B cell (primary cell): ENCODE data around the gene HDDC2. TPM values are rescaled to one million over a fixed set of nuclear protein-coding genes. Genes with fewer than 3 reads are reported as not detected.

Experiments
- ATAC-seq: fragments of 200-7000 bp; cut with Tn5 transposase; one replicate; pipeline ENCODE4 v1.10.0; 2021; ENCODE audit warnings: low read depth, mild to moderate bottlenecking, moderate number of reproducible peaks, moderate library complexity
- CTCF ChIA-PET: fragments of 350-600 bp; sonication (Branson Sonifier 250); formaldehyde crosslinking; loops from one replicate; lab custom pipeline; 2021; ENCODE audit warnings: antibody characterized with exemption, inconsistent platforms; lab: Charles Lee
- POLR2A ChIA-PET: fragments of 350-600 bp; sonication (Branson Sonifier 250); formaldehyde crosslinking; loops from one replicate; lab custom pipeline; 2021; ENCODE audit warnings: antibody characterized with exemption; lab: Charles Lee
- DNase-seq: peaks from one replicate; pipeline ENCODE4 v3.0.0; 2013
- H2AFZ ChIP-seq: 2 replicates; pipeline ENCODE4 v1.6.1; 2012; ENCODE audit warnings: mild to moderate bottlenecking, low read depth, low read length; ENCODE audit not compliant: insufficient read depth, poor library complexity, severe bottlenecking
- H3K27ac ChIP-seq, 2 donors: 1 replicate in 1 of 2; 2 replicates in 1 of 2; pipeline ENCODE4 v1.5.1; 2012 to 2013; ENCODE audit warnings: low read length in 2 of 2, mild to moderate bottlenecking in 2 of 2, moderate library complexity in 1 of 2
- H3K27me3 ChIP-seq, 4 experiments: fragments of 200-600 bp in 1 of 4; sonication (generic) in 1 of 4; replicated peaks in 1 of 4; 1 replicate in 2 of 4; 2 replicates in 2 of 4; pipeline versions ENCODE4 v1.6.1 to v1.7.0; 2013 to 2016; ENCODE audit warnings: low read length in 3 of 4, mild to moderate bottlenecking in 2 of 4, mixed read lengths in 1 of 4, moderate library complexity in 1 of 4; ENCODE audit not compliant: insufficient read depth in 4 of 4, control insufficient read depth in 3 of 4; ENCODE audit errors: control extremely low read depth in 1 of 4
- H3K36me3 ChIP-seq, 2 experiments: replicated peaks in 1 of 2; 1 replicate in 1 of 2; 2 replicates in 1 of 2; pipeline versions ENCODE4 v1.6.1 to v1.7.1; 2013; ENCODE audit warnings: low read length in 1 of 2; ENCODE audit not compliant: insufficient read depth in 2 of 2, control insufficient read depth in 1 of 2; ENCODE audit errors: control extremely low read depth in 1 of 2, extremely low read depth in 1 of 2
- H3K4me1 ChIP-seq, 2 donors: fragments of 200-600 bp in 1 of 2; sonication (generic) in 1 of 2; 1 replicate in 1 of 2; 2 replicates in 1 of 2; pipeline versions ENCODE4 v1.5.1 to v1.6.1; 2013 to 2017; ENCODE audit warnings: low read length in 2 of 2; ENCODE audit not compliant: control insufficient read depth in 2 of 2, insufficient read depth in 2 of 2
- H3K4me2 ChIP-seq: replicated peaks from 2 replicates; pipeline ENCODE3; 2012; ENCODE audit warnings: mild to moderate bottlenecking, low read depth, low read length; ENCODE audit not compliant: poor library complexity, severe bottlenecking
- H3K4me3 ChIP-seq, 5 experiments: fragments of 200-600 bp in 1 of 5; sonication (generic) in 1 of 5; 1 replicate in 3 of 5; 2 replicates in 2 of 5; pipeline versions ENCODE4 v1.5.1 to v1.7.0; 2011 to 2016; ENCODE audit warnings: low read length in 4 of 5, mild to moderate bottlenecking in 4 of 5, low read depth in 2 of 5, control low read depth in 1 of 5, moderate library complexity in 1 of 5; ENCODE audit not compliant: insufficient read depth in 1 of 5; ENCODE audit errors: control extremely low read depth in 1 of 5, extremely low read depth in 1 of 5
- H3K79me2 ChIP-seq: fragments of 200-600 bp; sonication (generic); one replicate; pipeline ENCODE4 v1.6.0; 2016; ENCODE audit warnings: low read length; ENCODE audit not compliant: control insufficient read depth, insufficient read depth
- H3K9ac ChIP-seq: fragments of 200-600 bp; sonication (generic); 2 replicates; pipeline ENCODE4 v1.6.1; 2017; ENCODE audit warnings: mild to moderate bottlenecking, low read length, moderate library complexity
- H3K9me3 ChIP-seq, 3 donors: one replicate each; pipeline versions ENCODE4 v1.6.1 to v1.7.1; 2013; ENCODE audit warnings: low read length in 2 of 3; ENCODE audit not compliant: control insufficient read depth in 2 of 3, insufficient read depth in 1 of 3; ENCODE audit errors: control extremely low read depth in 1 of 3
- H4K20me1 ChIP-seq: 2 replicates; pipeline ENCODE4 v1.6.0; 2012; ENCODE audit warnings: mild to moderate bottlenecking, low read length; ENCODE audit not compliant: insufficient read depth, control insufficient read depth, poor library complexity, severe bottlenecking
- H3K27ac Mint-ChIP-seq: one replicate; pipeline ENCODE4 v1.8.0; 2021; ENCODE audit warnings: mixed read lengths
- H3K27me3 Mint-ChIP-seq: one replicate; pipeline ENCODE4 v1.8.0; 2021; ENCODE audit warnings: mixed read lengths
- H3K4me1 Mint-ChIP-seq: one replicate; pipeline ENCODE4 v1.8.0; 2021; ENCODE audit warnings: mixed read lengths
- H3K4me3 Mint-ChIP-seq: one replicate; pipeline ENCODE4 v1.8.0; 2021; ENCODE audit warnings: mixed read lengths
- H3K9me3 Mint-ChIP-seq: one replicate; pipeline ENCODE4 v1.8.0; 2022; ENCODE audit warnings: mixed read lengths; ENCODE audit not compliant: insufficient read depth
- EZH2 ChIP-seq: IDR thresholded peaks from 2 replicates; pipeline ENCODE4 v1.6.1; 2012; ENCODE audit warnings: borderline replicate concordance, low read depth, mild to moderate bottlenecking, moderate library complexity, low read length; ENCODE audit not compliant: insufficient read depth, poor library complexity, severe bottlenecking
- WGBS: methylation state at CpG from one replicate; pipeline ENCODE4 v1.1.5; 2013; ENCODE audit warnings: missing lambda C conversion rate; ENCODE audit not compliant: insufficient coverage; 5-methylcytosine and 5-hydroxymethylcytosine counted together
- intact Hi-C: fragments of 100-400 bp; cut with micrococcal nuclease; formaldehyde crosslinking; loops from one replicate; pipeline ENCODE4 v1.10.0; 2022
- polyA plus RNA-seq: library from polyadenylated mRNA; depleted of rRNA; stranded (reverse); fragments of >200 nt; gene quantifications from 2 replicates; pipeline ENCODE4 v1.2.3, GENCODE V29; 2012
- total RNA-seq, 2 donors: library from RNA; stranded (reverse); fragments of 120-200 nt in 1 of 2; gene quantifications; 1 replicate in 1 of 2; 2 replicates in 1 of 2; pipeline versions ENCODE4 v1.2.3 to v1.2.4, GENCODE V29; 2013 to 2022
- TF ChIP-seq, protein P1 (sequence below): fragments of 200-600 bp; IDR thresholded peaks from one replicate; pipeline ENCODE4 v1.8.0; 2022; ENCODE audit warnings: antibody characterized with exemption, mild to moderate bottlenecking

The HDDC2 gene
- total and polyA plus RNA-seq, 2 donors (not counting 1 experiment from before 2014, with no cell fraction given): 31.6 to 37.6 TPM

DNA sequence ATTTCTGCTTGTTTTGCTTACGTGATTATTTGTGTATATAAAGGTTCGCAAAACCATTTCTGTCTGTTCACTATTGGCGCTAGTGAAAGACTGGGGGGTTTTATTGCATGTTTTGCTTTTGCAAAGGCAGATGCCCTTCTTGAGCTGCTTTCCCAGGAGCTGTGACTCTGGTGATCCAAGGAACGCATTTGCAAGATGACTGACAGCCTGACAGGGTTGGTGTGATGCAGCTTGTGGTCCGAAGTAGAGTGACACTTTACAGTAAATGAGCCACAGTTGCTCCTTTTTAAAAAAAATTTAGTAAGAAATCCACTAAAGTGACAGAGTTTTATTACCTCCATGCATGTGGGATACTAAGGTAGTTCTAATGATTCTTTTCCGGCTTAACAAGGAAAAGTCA lies 74.5 kb downstream of the HDDC2 start:
- intact Hi-C loops: no loop called here
- Histone ChIP-seq H3K27me3 (peaks cover 0 to 6% (median 0%) of the 10 kb centered on the region in 4 experiments), H2AFZ (no peak overlapping the region), H3K4me1 (no peaks in the 10 kb centered on the region), H3K4me3 (no peak overlapping the region), H3K79me2 (no peaks in the 10 kb centered on the region), H3K9me3 (no peaks in the 10 kb centered on the region), H3K9ac (no peak overlapping the region), H3K27ac (no peak overlapping the region), H4K20me1 (no peaks in the 10 kb centered on the region), H3K4me2 (no peak overlapping the region), H3K36me3 (no peaks in the 10 kb centered on the region)
- DNase-seq (no peak), ATAC-seq (no peak)
- ChIA-PET CTCF (no interaction called here), POLR2A (no interaction called here)
- WGBS: 100% methylated on average over 4 of the region's 6 CpGs
- Mint-ChIP-seq H3K9me3 (no peaks in the 10 kb centered on the region), H3K27me3 (no peaks in the 10 kb centered on the region), H3K27ac (no peak overlapping the region), H3K4me1 (no peaks in the 10 kb centered on the region), H3K4me3 (no peak overlapping the region)
- TF ChIP-seq, protein P1, sequence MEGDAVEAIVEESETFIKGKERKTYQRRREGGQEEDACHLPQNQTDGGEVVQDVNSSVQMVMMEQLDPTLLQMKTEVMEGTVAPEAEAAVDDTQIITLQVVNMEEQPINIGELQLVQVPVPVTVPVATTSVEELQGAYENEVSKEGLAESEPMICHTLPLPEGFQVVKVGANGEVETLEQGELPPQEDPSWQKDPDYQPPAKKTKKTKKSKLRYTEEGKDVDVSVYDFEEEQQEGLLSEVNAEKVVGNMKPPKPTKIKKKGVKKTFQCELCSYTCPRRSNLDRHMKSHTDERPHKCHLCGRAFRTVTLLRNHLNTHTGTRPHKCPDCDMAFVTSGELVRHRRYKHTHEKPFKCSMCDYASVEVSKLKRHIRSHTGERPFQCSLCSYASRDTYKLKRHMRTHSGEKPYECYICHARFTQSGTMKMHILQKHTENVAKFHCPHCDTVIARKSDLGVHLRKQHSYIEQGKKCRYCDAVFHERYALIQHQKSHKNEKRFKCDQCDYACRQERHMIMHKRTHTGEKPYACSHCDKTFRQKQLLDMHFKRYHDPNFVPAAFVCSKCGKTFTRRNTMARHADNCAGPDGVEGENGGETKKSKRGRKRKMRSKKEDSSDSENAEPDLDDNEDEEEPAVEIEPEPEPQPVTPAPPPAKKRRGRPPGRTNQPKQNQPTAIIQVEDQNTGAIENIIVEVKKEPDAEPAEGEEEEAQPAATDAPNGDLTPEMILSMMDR: no peak
- TF ChIP-seq EZH2: no peak

Other genes starting within 250 kb of the HDDC2 start
- gene TPD52L1, start 148.2 kb downstream of the HDDC2 start, total RNA-seq: not detected in 2 replicates
- not detected in 2 replicates for gene TPD52L1, start 148.2 kb downstream of the HDDC2 start, polyA plus RNA-seq